OCI-LY1 (cell line): ENCODE data around the gene SMIM20.

Experiments used
- CTCF ChIP-seq: fragments of 200-600 bp; sonication (generic), shearing (Covaris generic); IDR thresholded peaks from 2 replicates; pipeline ENCODE4 v1.5.1; 2017; ENCODE audit warnings: mild to moderate bottlenecking, antibody characterized with exemption, low read length, moderate library complexity, mixed read lengths
- EZH2 ChIP-seq: fragments of 200-600 bp; sonication (generic), shearing (Covaris generic); IDR thresholded peaks from 2 replicates; pipeline ENCODE4 v1.8.0; 2017; ENCODE audit warnings: borderline replicate concordance, mixed run types, mild to moderate bottlenecking, antibody characterized with exemption, low read length, moderate library complexity, mixed read lengths

- TF ChIP-seq CTCF (no peak), EZH2 (no peak)
Measured at GRCh38 chr4:25865586-25865985, 48.4 kb upstream of the SMIM20 start.
